Esophagus muscularis mucosa (tissue), 4 donors: ENCODE results near the gene ZNF714. TPM values are rescaled to one million over a fixed set of nuclear protein-coding genes. Genes with fewer than 3 reads are reported as not detected.

Source experiments
- DNase-seq: peaks from one replicate; pipeline ENCODE4 v3.0.0-alpha.2; 2017; ENCODE audit errors: extremely low spot score
- H3K27ac ChIP-seq, 4 donors: fragments of 200-600 bp; sonication (generic); replicated peaks in 1 of 4; 1 replicate in 3 of 4; 2 replicates in 1 of 4; pipeline ENCODE4 v1.5.1; 2016 to 2019; ENCODE audit warnings: mild to moderate bottlenecking in 1 of 4
- H3K27me3 ChIP-seq, 4 donors: fragments of 200-600 bp; sonication (generic); one replicate each; pipeline versions ENCODE4 v1.5.1 to v1.6.0; 2016 to 2019
- H3K36me3 ChIP-seq, 4 donors: fragments of 200-600 bp; sonication (generic); one replicate each; pipeline ENCODE4 v1.5.1; 2016 to 2019
- H3K4me1 ChIP-seq, 4 donors: fragments of 200-600 bp; sonication (generic); one replicate each; pipeline ENCODE4 v1.5.1; 2016 to 2019
- H3K4me3 ChIP-seq, 4 donors: fragments of 200-600 bp; sonication (generic); 1 replicate in 2 of 4; 2 replicates in 2 of 4; pipeline ENCODE4 v1.5.1; 2016 to 2019; ENCODE audit warnings: mild to moderate bottlenecking in 4 of 4, moderate library complexity in 1 of 4
- H3K9me3 ChIP-seq, 4 donors: fragments of 200-600 bp; sonication (generic); 1 replicate in 3 of 4; 2 replicates in 1 of 4; pipeline ENCODE4 v1.5.1; 2016 to 2019
- CTCF ChIP-seq, 3 experiments: fragments of 200-600 bp in 2 of 3; fragments of 450-650 bp in 1 of 3; sonication (generic) in 2 of 3; IDR thresholded peaks; one replicate each; pipeline ENCODE4 v1.5.1; 2017 to 2019; ENCODE audit warnings: antibody characterized with exemption in 3 of 3, mild to moderate bottlenecking in 2 of 3, moderate library complexity in 1 of 3
- EP300 ChIP-seq: sonication (generic); formaldehyde crosslinking; IDR thresholded peaks from one replicate; pipeline ENCODE4 v1.6.1; 2017; ENCODE audit warnings: antibody characterized with exemption
- POLR2A ChIP-seq: fragments of 450-650 bp; IDR thresholded peaks from one replicate; pipeline ENCODE4 v1.6.1; 2017; ENCODE audit warnings: antibody characterized with exemption, moderate library complexity, mild to moderate bottlenecking, low read depth
- POLR2AphosphoS5 ChIP-seq, 2 donors: sonication (generic); formaldehyde crosslinking; IDR thresholded peaks; one replicate each; pipeline ENCODE4 v1.6.1; 2017; ENCODE audit warnings: antibody characterized with exemption in 2 of 2
- WGBS: methylation state at CpG from one replicate; pipeline ENCODE4 v1.1.5; 2018; 5-methylcytosine and 5-hydroxymethylcytosine counted together
- intact Hi-C: fragments of 100-400 bp; cut with DNase I; formaldehyde crosslinking; loops from one replicate; pipeline ENCODE4 v1.15.1; 2023
- total RNA-seq, 4 donors: library from RNA; depleted of rRNA; stranded (reverse); fragments of >200 nt; gene quantifications; one replicate each; pipeline versions ENCODE4 v1.1.0 to v1.2.1, GENCODE V29; 2016

The ZNF714 gene
- total RNA-seq, 4 donors from 2014 or later, result 1.7 to 2.5 (median 2.2) TPM

- H3K4me1 ChIP-seq, result no peaks in the 10 kb centered on the region
- TF ChIP-seq CTCF (IDR thresholded peaks at IDR 0.05) (no peak), POLR2A (no peak), EP300 (no peak), POLR2AphosphoS5 (IDR thresholded peaks at IDR 0.05) (no peak)
- intact Hi-C loops, result no loop called here
- H3K36me3 ChIP-seq, result peaks cover 10 to 19% (median 12%) of the 10 kb centered on the region in 4 donors
- no peak overlapping the region for H3K4me3 ChIP-seq
- DNase-seq, result no peak
- H3K9me3 ChIP-seq, result peaks cover 0 to 12% (median 4%) of the 10 kb centered on the region in 4 donors
- H3K27ac ChIP-seq, result no peak overlapping the region
- 100% methylated on average over 2 of the region's 2 CpGs for WGBS
- H3K27me3 ChIP-seq, result no peaks in the 10 kb centered on the region
Measured at GRCh38 chr19:21117041-21117907, 35.3 kb downstream of the ZNF714 start.

GRCh38 chr19:21126078-21126477 lies 44.1 kb downstream of the ZNF714 start:
- Histone ChIP-seq H3K36me3 (no peaks in the 10 kb centered on the region), H3K9me3 (no peaks in the 10 kb centered on the region), H3K4me3 (no peak overlapping the region), H3K27me3 (no peaks in the 10 kb centered on the region), H3K27ac (no peak overlapping the region), H3K4me1 (no peaks in the 10 kb centered on the region)
- no peak for DNase-seq
- TF ChIP-seq POLR2AphosphoS5 (IDR thresholded peaks at IDR 0.05) (no peak), POLR2A (no peak)
- intact Hi-C loops, result no loop called here

- DNase-seq, result no peak
- intact Hi-C loops, result no loop called here
- 36% methylated on average over 2 of the region's 2 CpGs for WGBS
- no peaks in the 10 kb centered on the region for H3K27me3 ChIP-seq
- no peak overlapping the region for H3K27ac ChIP-seq
- TF ChIP-seq EP300 (no peak), CTCF (IDR thresholded peaks at IDR 0.05) (no peak), POLR2A (no peak), POLR2AphosphoS5 (IDR thresholded peaks at IDR 0.05) (no peak)
- no peaks in the 10 kb centered on the region for H3K36me3 ChIP-seq
- no peaks in the 10 kb centered on the region for H3K9me3 ChIP-seq
- H3K4me1 ChIP-seq, result no peaks in the 10 kb centered on the region
- no peak overlapping the region for H3K4me3 ChIP-seq
Measured at GRCh38 chr19:21127001-21127400, 45.0 kb downstream of the ZNF714 start.

GRCh38 chr19:21127898-21128297 lies 45.9 kb downstream of the ZNF714 start:
- no peaks in the 10 kb centered on the region for H3K36me3 ChIP-seq
- WGBS, result 66% methylated on average over 4 of the region's 4 CpGs
- H3K27ac ChIP-seq, result no peak overlapping the region
- no peak overlapping the region for H3K4me3 ChIP-seq
- intact Hi-C loops, result no loop called here
- no peaks in the 10 kb centered on the region for H3K4me1 ChIP-seq
- no peaks in the 10 kb centered on the region for H3K9me3 ChIP-seq
- DNase-seq, result no peak
- no peak for TF ChIP-seq POLR2AphosphoS5 (IDR thresholded peaks at IDR 0.05)
- TF ChIP-seq CTCF (IDR thresholded peaks at IDR 0.05), result no peak
- no peak for TF ChIP-seq POLR2A
- TF ChIP-seq EP300, result no peak
- no peaks in the 10 kb centered on the region for H3K27me3 ChIP-seq

GRCh38 chr19:21128901-21129698 lies 47.1 kb downstream of the ZNF714 start:
- Histone ChIP-seq H3K27ac (no peak overlapping the region), H3K9me3 (no peaks in the 10 kb centered on the region), H3K27me3 (no peaks in the 10 kb centered on the region), H3K4me1 (no peaks in the 10 kb centered on the region), H3K36me3 (no peaks in the 10 kb centered on the region), H3K4me3 (no peak overlapping the region)
- no peak for DNase-seq
- TF ChIP-seq CTCF (IDR thresholded peaks at IDR 0.05), result no peak
- TF ChIP-seq POLR2A, result no peak
- 82% methylated on average over 6 of the region's 6 CpGs for WGBS
- intact Hi-C loops, result no loop called here
